HG03439 (cell line): ENCODE measurements around the gene DELE1.

Experiments
- ATAC-seq: cut with Tn5 transposase; IDR thresholded peaks from one replicate; pipeline ENCODE4 v1.9.1; 2021; ENCODE audit warnings: mild to moderate bottlenecking, moderate library complexity; ENCODE audit not compliant: unreplicated experiment

The DELE1 gene

GRCh38 chr5:141923448-141924313 is at the start of gene DELE1:
DELE1 (plus strand) TSS chr5:141923871; CDS start chr5:141923942, 71 bp downstream.
- ATAC-seq, result peak; percentile 99

GRCh38 chr5:141873933-141874261 is 49.8 kb upstream of the DELE1 start:
- ATAC-seq, result no peak

- ATAC-seq, result no peak
Observed at GRCh38 chr5:141874262-141874964, 49.3 kb upstream of the DELE1 start.

GRCh38 chr5:141875022-141875740 is 48.5 kb upstream of the DELE1 start:
- no peak for ATAC-seq

- ATAC-seq, result no peak
Observed at GRCh38 chr5:141875795-141876627, 47.7 kb upstream of the DELE1 start.

GRCh38 chr5:141876628-141877355 is 46.9 kb upstream of the DELE1 start:
- ATAC-seq, result no peak

GRCh38 chr5:141877356-141878185 is 46.1 kb upstream of the DELE1 start:
- ATAC-seq, result no peak

GRCh38 chr5:141878186-141878710 is 45.4 kb upstream of the DELE1 start, which contains the start of gene PCDH1:
PCDH1 (minus strand) TSS chr5:141878410; CDS start chr5:141878262, 148 bp downstream.
- ATAC-seq, result no peak

- peak; percentile 90 for ATAC-seq
Observed at GRCh38 chr5:141878711-141879425, 44.8 kb upstream of the DELE1 start.

- ATAC-seq, result no peak
Observed at GRCh38 chr5:141879426-141879759, 44.3 kb upstream of the DELE1 start.

- ATAC-seq, result no peak
Observed at GRCh38 chr5:141879941-141880738, 43.5 kb upstream of the DELE1 start.

GRCh38 chr5:141880961-141881801 is 42.5 kb upstream of the DELE1 start:
- no peak for ATAC-seq

- ATAC-seq, result no peak
Observed at GRCh38 chr5:141881886-141882285, 41.8 kb upstream of the DELE1 start.

- ATAC-seq, result no peak
Observed at GRCh38 chr5:141882594-141883183, 41.0 kb upstream of the DELE1 start.

- ATAC-seq, result no peak
Observed at GRCh38 chr5:141883184-141883891, 40.3 kb upstream of the DELE1 start.
